Fibroblast of skin of scalp (primary cell): ENCODE data around the gene MMAB. TPM values are rescaled to one million over a fixed set of nuclear protein-coding genes. Genes with fewer than 3 reads are reported as not detected.

ENCODE experiments used
- DNase-seq: peaks from one replicate; pipeline ENCODE4 v3.0.0-alpha.2; 2013
- polyA plus RNA-seq, 2 experiments: library from polyadenylated mRNA; unstranded; fragments of 120-200 nt; gene quantifications; one replicate each; pipeline ENCODE4 v1.2.1, GENCODE V29; 2013; ENCODE audit not compliant: insufficient read length in 2 of 2

The MMAB gene
- polyA plus RNA-seq (2013, experiment 1 of 2; ENCODE audit: insufficient read length) = 20.2 TPM
- polyA plus RNA-seq (2013, experiment 2 of 2; ENCODE audit: insufficient read length) = 20.1 TPM

DNA sequence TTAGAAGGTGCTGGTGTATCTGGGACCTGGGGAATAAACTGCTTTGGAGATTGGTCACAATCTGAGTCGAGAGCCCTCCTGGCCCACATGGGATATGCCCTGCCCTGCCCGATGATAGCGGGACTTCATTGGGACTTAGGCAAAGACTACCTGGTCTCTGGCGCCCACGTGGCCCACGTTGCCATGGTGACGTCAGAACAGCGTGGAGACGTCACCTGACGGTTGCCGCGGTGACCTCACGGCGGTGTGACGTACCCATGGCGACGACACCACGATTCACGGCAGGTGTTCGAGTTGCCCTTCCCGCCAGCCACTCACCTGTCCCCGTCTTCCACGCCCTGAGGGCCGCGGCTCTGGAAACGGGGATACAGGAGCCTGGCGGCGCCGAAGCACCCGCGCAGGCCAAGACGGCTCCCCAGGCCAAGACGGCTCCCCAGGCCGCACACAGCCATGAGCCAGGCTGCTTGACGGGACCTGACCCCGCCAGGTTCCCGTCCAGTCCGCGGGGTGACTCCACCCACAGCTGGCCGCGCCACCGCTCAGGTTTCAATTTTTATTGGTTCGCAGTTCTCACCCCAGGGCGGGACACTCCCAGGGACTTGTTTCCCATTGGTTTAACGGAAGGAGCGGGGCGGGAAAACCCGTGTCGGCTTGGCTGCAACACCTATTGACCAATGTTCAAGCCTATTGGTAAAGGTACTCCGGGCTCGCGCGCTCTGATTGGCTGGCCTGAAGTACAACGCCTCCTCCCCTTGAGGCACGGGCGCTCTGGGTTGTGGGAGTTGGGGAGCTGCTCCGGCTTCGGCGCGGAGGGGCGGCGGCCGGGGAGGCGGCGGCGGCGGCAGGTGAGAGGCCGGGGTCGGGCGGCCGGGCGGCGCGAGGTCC is at the start of gene MMAB, which contains the start of gene MVK:
TSS of gene MMAB (minus strand) at position 476 of the 885 bp plus-strand sequence. CDS start at position 452, 24 bp downstream.
TSS of gene MVK (plus strand) at position 766 of the 885 bp plus-strand sequence. CDS start 1,029 bp downstream, outside the sequence.
- peak; percentile 98 for DNase-seq

- no peak for DNase-seq
These were observed 48.6 kb upstream of the MMAB start for GRCh38 chr12:109621901-109622364.

GRCh38 chr12:109621211-109621694 is 47.9 kb upstream of the MMAB start:
- DNase-seq = peak; percentile 17

- no peak for DNase-seq
These were observed 45.8 kb upstream of the MMAB start for GRCh38 chr12:109619002-109619604.

DNA sequence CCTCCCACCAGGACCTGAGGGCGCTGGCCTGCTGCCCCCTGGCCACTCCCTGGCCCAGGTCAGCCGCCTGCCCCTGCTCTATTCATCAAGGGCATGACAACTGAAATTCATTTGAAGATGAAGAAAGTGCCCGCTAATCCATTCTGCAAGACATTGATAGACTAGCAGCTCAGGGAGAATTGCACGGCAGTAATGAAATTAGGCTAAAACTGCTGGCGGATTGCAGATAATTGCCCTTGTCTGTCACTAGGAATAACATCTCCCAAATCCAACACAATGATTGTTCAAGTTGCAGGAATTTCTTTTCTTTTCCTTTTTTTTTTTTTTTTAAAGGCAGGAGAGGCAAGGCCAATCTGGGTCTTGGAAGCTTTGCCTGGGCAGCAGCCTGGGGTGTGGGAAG is 44.8 kb upstream of the MMAB start:
- DNase-seq = no peak

DNA sequence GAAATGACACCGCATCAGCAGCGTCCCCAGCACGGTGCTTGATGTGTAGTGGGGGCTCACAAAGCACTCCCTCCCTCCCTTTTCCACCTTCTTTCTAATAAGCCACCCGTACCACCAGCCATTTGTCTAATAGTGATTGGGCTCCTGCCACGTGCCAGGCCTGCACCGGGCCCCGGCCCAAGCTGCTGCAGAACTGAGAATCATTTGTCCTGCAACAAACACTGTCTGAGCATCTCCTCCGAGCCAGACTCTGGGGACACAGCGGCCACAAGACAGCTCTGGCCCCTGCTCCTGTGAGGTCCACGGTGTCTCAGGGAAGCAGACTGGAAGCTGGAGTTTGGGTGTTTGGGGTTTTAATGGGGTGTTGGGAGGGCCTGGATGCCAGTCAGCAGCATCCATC is 44.2 kb upstream of the MMAB start:
- DNase-seq = no peak

DNA sequence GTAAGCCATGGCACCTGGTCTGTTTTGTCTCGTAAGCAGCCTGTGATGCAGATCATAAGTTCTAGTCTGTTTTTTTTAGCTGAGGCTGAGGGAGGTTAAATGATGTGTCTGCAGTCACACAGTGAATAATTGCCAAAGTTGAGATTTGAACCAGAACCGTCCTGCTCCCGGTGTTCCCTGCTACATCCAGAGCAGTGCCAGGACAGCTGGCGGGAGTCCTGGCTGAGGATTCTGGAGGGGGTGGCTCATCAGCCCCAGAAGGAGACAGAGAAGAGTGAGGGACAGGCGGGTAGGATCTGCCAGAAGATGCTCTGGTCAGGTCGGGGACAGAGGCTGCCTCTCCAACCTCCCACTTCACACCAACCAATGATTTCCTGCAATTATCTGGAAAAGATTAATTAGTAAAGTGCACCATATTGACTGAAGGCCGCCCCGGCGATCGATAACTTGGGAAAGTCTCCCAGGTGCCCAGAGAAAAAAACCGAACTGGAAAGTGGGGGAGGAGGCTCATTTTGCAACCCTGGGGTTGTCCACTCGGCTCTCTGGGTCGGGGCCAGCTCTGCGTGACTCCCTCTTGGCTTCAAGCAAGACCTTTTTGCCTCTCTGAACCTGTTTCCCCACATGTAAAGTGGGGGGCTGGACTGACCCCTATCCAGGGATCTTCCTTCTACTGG is 42.4 kb upstream of the MMAB start:
- DNase-seq = no peak

- no peak for DNase-seq
These were observed 40.5 kb upstream of the MMAB start for GRCh38 chr12:109613649-109614455.

DNA sequence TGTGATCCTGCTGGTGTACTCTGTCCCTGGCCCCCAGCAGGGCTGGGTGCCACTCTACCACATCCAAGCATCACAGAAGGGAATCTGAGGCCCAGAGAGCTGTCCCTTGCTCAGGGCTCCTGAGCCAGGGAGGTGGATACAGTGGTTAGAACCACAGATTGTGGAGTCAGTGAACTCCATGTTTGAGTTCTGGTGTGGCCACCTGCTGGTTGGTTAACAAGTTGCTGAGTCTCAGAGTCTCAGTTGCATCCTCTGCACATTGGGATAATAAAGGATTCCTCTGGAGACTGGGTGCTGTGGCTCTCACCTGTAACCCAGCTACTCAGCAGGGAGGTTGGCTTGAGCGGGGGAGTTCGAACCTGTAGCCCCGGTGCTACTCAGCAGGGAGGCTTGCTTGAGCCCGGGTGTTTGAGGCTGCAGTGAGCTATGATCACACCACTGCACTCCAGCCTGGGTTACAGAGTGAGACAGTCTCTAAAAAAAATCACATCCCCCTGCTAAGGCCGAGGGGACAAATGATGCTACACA is 39.7 kb upstream of the MMAB start:
- DNase-seq = peak; percentile 12

- DNase-seq = no peak
These were observed 38.7 kb upstream of the MMAB start for GRCh38 chr12:109612003-109612402.

GRCh38 chr12:109611223-109611622 is 37.9 kb upstream of the MMAB start:
- no peak for DNase-seq

DNA sequence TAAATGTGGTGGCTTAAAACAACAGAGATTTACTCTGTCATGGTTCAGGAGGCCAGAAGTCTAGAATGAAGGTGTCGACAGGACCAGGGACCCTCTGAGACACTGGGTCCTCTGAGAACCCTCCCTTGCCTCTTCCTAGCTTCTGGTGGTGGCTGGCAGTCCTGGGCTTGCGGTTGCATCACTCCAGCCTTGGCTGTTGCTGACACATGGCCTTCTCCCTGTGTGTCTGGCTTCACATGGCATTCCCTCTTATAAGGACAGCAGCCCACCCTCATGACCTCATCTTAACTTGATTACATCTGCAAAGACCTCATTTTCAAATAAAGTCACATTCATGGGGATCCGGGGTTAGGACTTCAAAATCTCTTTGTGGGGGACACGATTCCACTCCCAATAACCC is 37.2 kb upstream of the MMAB start:
- DNase-seq = no peak

DNA sequence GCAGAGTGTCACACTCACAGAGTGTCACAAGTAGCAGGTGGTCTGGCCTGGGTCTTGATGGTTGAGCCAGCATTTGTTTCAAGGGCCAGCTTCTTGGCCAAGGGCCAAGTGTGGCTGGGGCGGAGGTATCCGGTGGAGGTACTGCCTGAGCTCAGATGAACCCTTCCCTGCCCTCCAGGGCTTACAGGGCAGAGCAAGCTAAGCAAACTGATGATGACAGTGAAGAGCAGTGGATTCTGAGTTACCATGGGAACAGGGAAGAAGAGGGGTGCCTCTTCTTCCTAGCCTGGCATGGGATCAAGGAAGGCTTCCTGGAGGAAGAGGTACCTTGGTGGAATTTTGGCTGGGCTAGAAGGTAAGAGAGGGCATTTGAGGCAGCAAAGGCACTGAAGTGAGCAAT is 36.0 kb upstream of the MMAB start:
- no peak for DNase-seq

GRCh38 chr12:109608793-109609192 is 35.5 kb upstream of the MMAB start:
- DNase-seq = no peak

DNA sequence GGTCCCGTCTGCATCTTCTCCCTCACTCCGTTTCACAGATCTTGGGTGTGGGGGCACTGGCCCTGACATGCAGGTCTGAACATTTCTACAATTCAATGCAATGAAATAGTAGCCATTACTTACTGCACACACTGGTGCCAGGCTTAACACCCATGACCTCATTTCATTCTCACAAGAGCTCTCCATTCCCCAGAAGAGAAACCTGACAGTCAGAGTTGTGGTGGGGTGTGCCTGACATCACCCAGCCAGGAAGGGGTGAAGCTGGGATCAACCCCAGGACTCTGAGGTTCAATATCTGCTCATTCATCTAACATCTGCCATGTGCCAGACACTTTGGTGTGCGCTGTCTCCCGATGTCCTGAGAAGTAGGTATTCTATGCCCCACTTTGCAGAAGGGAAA is 35.0 kb upstream of the MMAB start:
- DNase-seq = no peak

- no peak for DNase-seq
These were observed 34.3 kb upstream of the MMAB start for GRCh38 chr12:109607618-109608017.

DNA sequence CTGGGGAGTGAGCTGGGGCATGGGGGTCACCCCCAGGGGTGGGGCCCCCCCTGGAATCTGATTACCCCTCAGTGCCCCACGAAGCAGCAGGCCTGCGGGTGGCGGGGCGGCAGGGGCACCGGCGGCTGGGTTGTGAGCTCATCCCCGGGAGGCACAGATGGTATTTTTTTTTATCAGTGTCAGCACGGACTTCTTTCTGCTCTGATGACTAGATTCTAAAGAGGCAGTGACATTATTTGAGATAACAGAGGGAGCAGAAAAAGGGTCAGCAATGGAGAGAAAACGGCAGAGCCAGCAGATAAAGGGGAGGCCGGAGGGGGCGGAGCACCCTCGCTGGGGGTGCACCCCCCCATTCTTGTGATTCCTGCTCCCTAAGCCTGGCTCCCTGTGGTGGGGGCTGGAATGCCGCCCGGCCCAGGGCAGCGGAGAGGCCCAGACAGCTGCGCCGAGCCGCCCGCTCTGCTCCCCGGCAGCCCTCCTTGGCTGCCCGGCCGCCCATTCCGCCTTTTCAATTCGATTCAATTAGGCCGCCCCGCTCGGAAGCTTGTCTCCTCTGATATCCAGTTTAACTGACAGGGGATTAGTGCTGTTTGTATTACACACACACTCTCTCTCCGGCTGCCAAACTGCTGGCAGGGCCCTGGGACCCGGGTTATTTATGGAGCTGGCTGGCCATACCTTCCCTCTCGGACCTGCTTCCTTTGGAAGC is 33.2 kb upstream of the MMAB start:
- peak; percentile 17 for DNase-seq

GRCh38 chr12:109605599-109606228 is 32.4 kb upstream of the MMAB start:
- no peak for DNase-seq

DNA sequence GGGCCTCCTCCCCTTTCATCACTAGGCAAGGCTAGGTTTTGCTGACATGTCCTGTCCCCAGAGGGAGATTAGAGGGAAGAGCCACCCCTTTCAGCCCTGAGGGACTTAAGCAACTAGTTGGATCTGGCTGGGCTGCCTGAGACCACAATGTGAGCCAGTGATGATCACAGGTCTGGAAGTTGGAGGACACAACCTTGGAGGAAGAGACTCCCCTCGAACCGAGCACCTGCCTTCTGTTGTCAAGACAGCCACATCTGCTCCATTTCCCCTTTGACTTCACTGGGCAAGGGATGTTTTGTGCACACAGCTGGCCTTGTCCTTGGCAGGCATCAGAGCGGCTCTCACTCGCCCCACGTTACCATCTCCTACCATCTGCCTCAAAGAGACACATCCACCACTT is 31.7 kb upstream of the MMAB start:
- no peak for DNase-seq

DNA sequence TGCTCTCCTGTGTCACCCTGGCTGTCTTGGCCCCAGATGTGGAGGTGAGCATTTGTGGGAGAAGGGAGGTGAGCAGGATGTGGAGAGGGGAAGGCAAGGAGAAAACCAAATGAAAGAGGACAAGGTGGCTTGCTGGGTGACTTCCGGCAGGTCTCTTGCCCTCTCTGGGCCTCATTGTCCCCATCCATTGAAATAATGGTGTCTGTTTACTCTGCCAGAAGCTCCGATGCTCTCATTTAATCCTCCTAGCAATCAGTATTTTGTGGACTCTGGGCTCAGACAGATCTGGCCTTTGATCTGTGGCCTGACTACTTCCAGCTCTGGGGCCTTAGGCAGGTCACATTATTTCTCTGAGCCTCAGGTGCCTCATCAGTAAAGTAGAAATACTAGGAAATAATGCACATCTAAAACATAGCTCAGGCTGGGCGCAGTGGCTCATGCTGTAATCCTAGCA is 30.9 kb upstream of the MMAB start:
- DNase-seq = no peak
